Measurements from ENCODE around the gene DGUOK. TPM values are rescaled to one million over a fixed set of nuclear protein-coding genes. Genes with fewer than 3 reads are reported as not detected.

Gene DGUOK
- total RNA-seq, 1 donor from 2014 or later: 66.8 TPM

GRCh38 chr2:73983322-73984202, 56.9 kb downstream of the DGUOK start:
- no peaks in the 10 kb centered on the region for H3K27me3 ChIP-seq (ENCODE audit: control insufficient read depth, insufficient read depth, low read length)
- no peaks in the 10 kb centered on the region for H3K36me3 ChIP-seq (ENCODE audit: control insufficient read depth, insufficient read depth, low read length)
- TF ChIP-seq, protein P1, sequence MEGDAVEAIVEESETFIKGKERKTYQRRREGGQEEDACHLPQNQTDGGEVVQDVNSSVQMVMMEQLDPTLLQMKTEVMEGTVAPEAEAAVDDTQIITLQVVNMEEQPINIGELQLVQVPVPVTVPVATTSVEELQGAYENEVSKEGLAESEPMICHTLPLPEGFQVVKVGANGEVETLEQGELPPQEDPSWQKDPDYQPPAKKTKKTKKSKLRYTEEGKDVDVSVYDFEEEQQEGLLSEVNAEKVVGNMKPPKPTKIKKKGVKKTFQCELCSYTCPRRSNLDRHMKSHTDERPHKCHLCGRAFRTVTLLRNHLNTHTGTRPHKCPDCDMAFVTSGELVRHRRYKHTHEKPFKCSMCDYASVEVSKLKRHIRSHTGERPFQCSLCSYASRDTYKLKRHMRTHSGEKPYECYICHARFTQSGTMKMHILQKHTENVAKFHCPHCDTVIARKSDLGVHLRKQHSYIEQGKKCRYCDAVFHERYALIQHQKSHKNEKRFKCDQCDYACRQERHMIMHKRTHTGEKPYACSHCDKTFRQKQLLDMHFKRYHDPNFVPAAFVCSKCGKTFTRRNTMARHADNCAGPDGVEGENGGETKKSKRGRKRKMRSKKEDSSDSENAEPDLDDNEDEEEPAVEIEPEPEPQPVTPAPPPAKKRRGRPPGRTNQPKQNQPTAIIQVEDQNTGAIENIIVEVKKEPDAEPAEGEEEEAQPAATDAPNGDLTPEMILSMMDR (IDR thresholded peaks at IDR 0.05; ENCODE audit: insufficient read depth, low read length, poor library complexity, severe bottlenecking): no peak
- peak overlapping the region; percentile 48 for H3K4me3 ChIP-seq (ENCODE audit: low read depth, low read length)
- DNase-seq (ENCODE audit: low read depth): peak; percentile 21

- H3K36me3 ChIP-seq (ENCODE audit: control insufficient read depth, insufficient read depth, low read length): no peaks in the 10 kb centered on the region
- no peaks in the 10 kb centered on the region for H3K27me3 ChIP-seq (ENCODE audit: control insufficient read depth, insufficient read depth, low read length)
- no peak for DNase-seq (ENCODE audit: low read depth)
- TF ChIP-seq, protein P1 (IDR thresholded peaks at IDR 0.05; ENCODE audit: insufficient read depth, low read length, poor library complexity, severe bottlenecking): no peak
- peak within 1 kb of the TSS; percentile 48 for H3K4me3 ChIP-seq (ENCODE audit: low read depth, low read length)
These were observed 57.7 kb downstream of the DGUOK start, which contains the start of gene TET3 for GRCh38 chr2:73984203-73984921. Gene TET3 (plus strand): TSS chr2:73984910. CDS start chr2:73986404, 1,494 bp downstream.

- no peaks in the 10 kb centered on the region for H3K36me3 ChIP-seq (ENCODE audit: control insufficient read depth, insufficient read depth, low read length)
- H3K27me3 ChIP-seq (ENCODE audit: control insufficient read depth, insufficient read depth, low read length): no peaks in the 10 kb centered on the region
- TF ChIP-seq, protein P1 (IDR thresholded peaks at IDR 0.05; ENCODE audit: insufficient read depth, low read length, poor library complexity, severe bottlenecking): no peak
- H3K4me3 ChIP-seq (ENCODE audit: low read depth, low read length): peak overlapping the region; percentile 48
- DNase-seq (ENCODE audit: low read depth): no peak
These were observed 58.2 kb downstream of the DGUOK start for GRCh38 chr2:73984922-73985307.

GRCh38 chr2:73985308-73986084, 58.8 kb downstream of the DGUOK start:
- TF ChIP-seq, protein P1 (IDR thresholded peaks at IDR 0.05; ENCODE audit: insufficient read depth, low read length, poor library complexity, severe bottlenecking): no peak
- Histone ChIP-seq H3K27me3 (ENCODE audit: control insufficient read depth, insufficient read depth, low read length) (no peaks in the 10 kb centered on the region), H3K36me3 (ENCODE audit: control insufficient read depth, insufficient read depth, low read length) (no peaks in the 10 kb centered on the region), H3K4me3 (ENCODE audit: low read depth, low read length) (peak overlapping the region; percentile 48)
- no peak for DNase-seq (ENCODE audit: low read depth)

DNA sequence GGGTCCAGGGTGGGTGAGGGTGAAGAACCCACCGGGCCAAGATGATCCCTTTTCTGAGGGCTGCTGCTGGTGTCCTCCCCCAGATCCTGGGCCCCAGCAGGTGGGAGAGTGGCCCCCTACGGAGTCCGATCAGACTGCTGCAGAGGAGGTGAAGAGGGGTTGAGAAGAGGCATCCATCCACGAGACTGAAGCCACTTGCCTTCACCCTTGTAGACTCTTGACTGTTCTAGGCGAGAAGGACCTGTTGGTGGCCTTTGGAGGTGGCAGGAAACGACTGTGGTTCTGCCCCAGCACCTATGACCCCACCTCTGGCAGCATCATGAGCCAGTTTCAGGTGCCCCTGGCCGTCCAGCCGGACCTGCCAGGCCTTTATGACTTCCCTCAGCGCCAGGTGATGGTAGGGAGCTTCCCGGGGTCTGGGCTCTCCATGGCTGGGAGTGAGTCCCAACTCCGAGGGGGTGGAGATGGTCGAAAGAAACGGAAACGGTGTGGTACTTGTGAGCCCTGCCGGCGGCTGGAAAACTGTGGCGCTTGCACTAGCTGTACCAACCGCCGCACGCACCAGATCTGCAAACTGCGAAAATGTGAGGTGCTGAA, 59.5 kb downstream of the DGUOK start:
- Histone ChIP-seq H3K4me3 (ENCODE audit: low read depth, low read length) (no peak overlapping the region), H3K27me3 (ENCODE audit: control insufficient read depth, insufficient read depth, low read length) (no peaks in the 10 kb centered on the region), H3K36me3 (ENCODE audit: control insufficient read depth, insufficient read depth, low read length) (no peaks in the 10 kb centered on the region)
- TF ChIP-seq, protein P1 (IDR thresholded peaks at IDR 0.05; ENCODE audit: insufficient read depth, low read length, poor library complexity, severe bottlenecking): no peak
- no peak for DNase-seq (ENCODE audit: low read depth)

All from kidney epithelial cell (primary cell).